Sigmoid colon (tissue), 7 donors: ENCODE data around the gene AP4B1. TPM values are rescaled to one million over a fixed set of nuclear protein-coding genes. Genes with fewer than 3 reads are reported as not detected.

Experiments
- DNase-seq: peaks from one replicate; pipeline ENCODE4 v3.0.0-alpha.2; 2019
- H3K27ac ChIP-seq, 4 donors: fragments of 200-600 bp; sonication (generic); one replicate each; pipeline ENCODE4 v1.5.1; 2016 to 2019; ENCODE audit warnings: mild to moderate bottlenecking in 1 of 4
- H3K27me3 ChIP-seq, 3 donors: fragments of 200-600 bp; sonication (generic); one replicate each; pipeline ENCODE4 v1.5.1; 2019; ENCODE audit warnings: mild to moderate bottlenecking in 1 of 3
- H3K36me3 ChIP-seq, 4 donors: fragments of 200-600 bp; sonication (generic); one replicate each; pipeline ENCODE4 v1.5.1; 2016 to 2019
- H3K4me1 ChIP-seq, 4 donors: fragments of 200-600 bp; sonication (generic); one replicate each; pipeline ENCODE4 v1.5.1; 2017 to 2019
- H3K4me3 ChIP-seq, 4 donors: fragments of 200-600 bp; sonication (generic); one replicate each; pipeline ENCODE4 v1.5.1; 2017 to 2019; ENCODE audit warnings: mild to moderate bottlenecking in 2 of 4, moderate library complexity in 1 of 4
- H3K9me3 ChIP-seq, 4 donors: fragments of 200-600 bp in 3 of 4; sonication (generic) in 3 of 4; one replicate each; pipeline versions ENCODE4 v1.5.1 to v1.6.1; 2013 to 2019
- CTCF ChIP-seq, 4 experiments: fragments of 450-650 bp in 3 of 4; fragments of 200-600 bp in 1 of 4; IDR thresholded peaks; one replicate each; pipeline ENCODE4 v1.5.1; 2016 to 2019; ENCODE audit warnings: antibody characterized with exemption in 4 of 4, mild to moderate bottlenecking in 3 of 4, moderate library complexity in 2 of 4
- EP300 ChIP-seq, 4 donors: sonication (generic); formaldehyde crosslinking; IDR thresholded peaks; one replicate each; pipeline ENCODE4 v1.6.1; 2017; ENCODE audit warnings: antibody characterized with exemption in 4 of 4
- POLR2A ChIP-seq, 2 donors: fragments of 450-650 bp; IDR thresholded peaks; one replicate each; pipeline ENCODE4 v1.6.1; 2016; ENCODE audit warnings: antibody characterized with exemption in 2 of 2, mild to moderate bottlenecking in 2 of 2, moderate library complexity in 2 of 2
- POLR2AphosphoS5 ChIP-seq, 4 donors: sonication (generic); formaldehyde crosslinking; IDR thresholded peaks; one replicate each; pipeline ENCODE4 v1.6.1; 2017; ENCODE audit warnings: antibody characterized with exemption in 4 of 4
- WGBS, 2 donors: extraction: QIAGEN DNeasy Blood & Tissue Kit; methylation state at CpG; one replicate each; pipeline ENCODE4 v1.1.7; 2013; 5-methylcytosine and 5-hydroxymethylcytosine counted together
- intact Hi-C: fragments of 100-400 bp; cut with DNase I; formaldehyde crosslinking; loops from one replicate; pipeline ENCODE4 v1.15.1; 2023
- polyA plus RNA-seq, 3 donors: library from polyadenylated mRNA; stranded (reverse); fragments of 200-250 nt; gene quantifications; one replicate each; pipeline ENCODE4 v1.2.3, GENCODE V29; 2013
- total RNA-seq, 4 donors: library from RNA; depleted of rRNA; stranded (reverse); fragments of >200 nt; gene quantifications; one replicate each; pipeline ENCODE4 v1.1.0, GENCODE V29; 2016
- donor health status: healthy with polysubstance abuse.
- donor health status: Bipolar disorder and iron deficiency.
- donor health status: healthy.

Gene AP4B1
- total and polyA plus RNA-seq, 7 donors: 4.8 to 21.3 (median 8.0) TPM

GRCh38 chr1:113904293-113904673 is 316 bp downstream of the AP4B1 start:
- no peak for TF ChIP-seq POLR2AphosphoS5 (IDR thresholded peaks at IDR 0.05)
- TF ChIP-seq EP300 (IDR thresholded peaks at IDR 0.05): no peak
- no peak for TF ChIP-seq POLR2A (IDR thresholded peaks at IDR 0.05)
- no peak for TF ChIP-seq CTCF (IDR thresholded peaks at IDR 0.05)
- Histone ChIP-seq H3K27me3 (no peaks in the 10 kb centered on the region), H3K36me3 (peaks cover 0 to 46% (median 7%) of the 10 kb centered on the region in 4 donors), H3K4me3 (peak overlapping the region; percentile 57 to 81 (median 73)), H3K27ac (peak overlapping the region; percentile 87 to 95 (median 92)), H3K4me1 (peaks cover 0 to 28% (median 21%) of the 10 kb centered on the region in 4 donors), H3K9me3 (no peaks in the 10 kb centered on the region)
- DNase-seq: no peak
- intact Hi-C loops: loop anchor here (2.0 to 10.0 kb wide), 4 partner anchors 69 to 509 kb away; partner anchors contain the start of genes MAGI3, OLFML3 and RSBN1
- WGBS, 2 donors: 0 to 1% methylated on average over 11 of the region's 11 CpGs

- 15 to 18% methylated on average over 7 of the region's 7 CpGs for WGBS, 2 donors
- peaks cover 0 to 44% (median 7%) of the 10 kb centered on the region in 4 donors for H3K36me3 ChIP-seq
- peaks cover 0 to 34% (median 21%) of the 10 kb centered on the region in 4 donors for H3K4me1 ChIP-seq
These were observed 902 bp downstream of the AP4B1 start for GRCh38 chr1:113903501-113904292.

GRCh38 chr1:113901191-113901590 is 3.4 kb downstream of the AP4B1 start:
- peaks cover 0 to 56% (median 9%) of the 10 kb centered on the region in 4 donors for H3K36me3 ChIP-seq

More at GRCh38 chr1:113903501-113904292, 902 bp downstream of the AP4B1 start:
- intact Hi-C loops: loop anchor here (2.0 to 10.0 kb wide), 4 partner anchors 69 to 509 kb away; partner anchors contain the start of genes MAGI3, OLFML3 and RSBN1
- peak overlapping the region; percentile 87 to 95 (median 92) for H3K27ac ChIP-seq
- peak overlapping the region; percentile 57 to 81 (median 73) for H3K4me3 ChIP-seq
- H3K9me3 ChIP-seq: no peaks in the 10 kb centered on the region
- DNase-seq: no peak
- TF ChIP-seq POLR2AphosphoS5 (IDR thresholded peaks at IDR 0.05) (no peak), CTCF (IDR thresholded peaks at IDR 0.05) (no peak), EP300 (IDR thresholded peaks at IDR 0.05) (no peak), POLR2A (IDR thresholded peaks at IDR 0.05) (no peak)
- H3K27me3 ChIP-seq: no peaks in the 10 kb centered on the region

GRCh38 chr1:113899111-113899510 is 5.5 kb downstream of the AP4B1 start:
- intact Hi-C loops: no loop called here
- H3K4me3 ChIP-seq: no peak overlapping the region
- peaks cover 0 to 25% (median 10%) of the 10 kb centered on the region in 4 donors for H3K4me1 ChIP-seq
- no peak for TF ChIP-seq CTCF (IDR thresholded peaks at IDR 0.05)
- no peaks in the 10 kb centered on the region for H3K9me3 ChIP-seq
- H3K27ac ChIP-seq: peak overlapping the region in 1 of 4 donors; percentile 2
- peaks cover 0 to 77% (median 15%) of the 10 kb centered on the region in 4 donors for H3K36me3 ChIP-seq
- DNase-seq: no peak
- no peaks in the 10 kb centered on the region for H3K27me3 ChIP-seq

More at GRCh38 chr1:113901191-113901590, 3.4 kb downstream of the AP4B1 start:
- 19 to 62% methylated on average over 3 of the region's 3 CpGs for WGBS, 2 donors
- Histone ChIP-seq H3K4me1 (peaks cover 0 to 27% (median 19%) of the 10 kb centered on the region in 4 donors), H3K9me3 (no peaks in the 10 kb centered on the region), H3K27ac (no peak overlapping the region), H3K27me3 (no peaks in the 10 kb centered on the region), H3K4me3 (no peak overlapping the region)
- intact Hi-C loops: loop anchor here (10.0 kb wide), 1 partner anchor 506 kb away; the partner anchor contains the start of gene MAGI3
- no peak for TF ChIP-seq POLR2A (IDR thresholded peaks at IDR 0.05)
- no peak for TF ChIP-seq POLR2AphosphoS5 (IDR thresholded peaks at IDR 0.05)
- no peak for TF ChIP-seq CTCF (IDR thresholded peaks at IDR 0.05)
- no peak for TF ChIP-seq EP300 (IDR thresholded peaks at IDR 0.05)
- DNase-seq: no peak
